ENCODE results near the gene TMEM53.

The TMEM53 gene

DNA sequence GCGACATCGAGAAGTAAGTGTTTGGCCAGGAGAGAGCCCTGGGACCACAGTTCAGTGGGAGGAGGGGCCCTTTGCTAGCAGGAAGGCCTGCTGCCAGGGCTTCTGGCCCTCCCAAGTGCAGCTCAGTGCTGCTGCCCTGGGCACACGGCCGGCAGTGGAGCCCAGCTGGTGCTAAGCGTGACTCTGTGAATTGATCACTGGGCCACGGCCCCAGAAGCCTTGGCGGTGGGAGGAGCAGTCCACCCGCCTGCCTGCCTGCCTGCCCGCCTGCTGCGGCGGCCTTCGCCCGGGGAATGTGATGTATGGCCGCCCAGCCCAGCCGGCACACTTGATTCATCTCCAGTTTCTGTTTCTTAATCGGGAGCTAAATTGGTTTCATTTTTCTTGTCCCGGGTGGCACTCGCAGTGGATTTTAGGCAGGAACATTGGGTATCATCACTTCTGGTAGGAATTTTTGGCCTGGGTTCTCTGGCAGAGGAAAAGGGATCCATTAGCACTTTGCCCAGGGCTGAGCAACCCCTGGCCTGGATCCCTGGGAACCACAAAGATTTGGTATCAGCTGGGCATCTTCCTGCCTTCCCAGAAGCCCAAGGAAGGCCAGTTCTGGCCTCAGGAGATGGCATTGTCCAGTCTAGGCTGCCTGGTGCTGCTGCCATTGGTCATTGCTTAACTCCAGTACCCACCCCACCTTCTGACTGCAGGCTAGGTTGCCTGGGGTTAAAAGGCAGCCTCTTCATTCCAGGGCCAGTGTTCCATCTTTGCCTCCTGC is 28.6 kb downstream of the TMEM53 start:
- no peak for DNase-seq

GRCh38 chr1:44644806-44645205 is 29.5 kb downstream of the TMEM53 start:
- no peak for DNase-seq

GRCh38 chr1:44643721-44644334 is 30.5 kb downstream of the TMEM53 start:
- DNase-seq = peak; percentile 33

DNA sequence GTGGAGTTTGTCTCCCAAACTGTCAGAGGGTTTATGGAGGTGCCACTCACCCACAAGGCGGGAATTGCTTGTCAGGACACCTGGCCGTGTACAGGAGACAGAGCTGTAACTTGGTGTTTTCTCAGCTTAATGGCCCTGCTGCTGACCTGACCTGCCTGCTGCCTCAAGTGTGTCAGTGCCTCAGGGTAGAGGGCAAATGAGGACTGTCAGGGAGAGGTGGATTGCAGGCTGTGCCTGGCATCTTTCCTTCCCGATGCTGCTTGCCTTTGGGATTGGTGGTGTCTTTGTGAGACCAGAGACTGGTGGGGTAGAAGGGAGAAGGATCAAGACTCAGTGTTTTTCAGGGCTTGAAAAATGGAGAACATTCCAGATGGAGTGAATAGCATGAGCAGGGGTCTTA is 31.4 kb downstream of the TMEM53 start:
- DNase-seq = no peak

DNA sequence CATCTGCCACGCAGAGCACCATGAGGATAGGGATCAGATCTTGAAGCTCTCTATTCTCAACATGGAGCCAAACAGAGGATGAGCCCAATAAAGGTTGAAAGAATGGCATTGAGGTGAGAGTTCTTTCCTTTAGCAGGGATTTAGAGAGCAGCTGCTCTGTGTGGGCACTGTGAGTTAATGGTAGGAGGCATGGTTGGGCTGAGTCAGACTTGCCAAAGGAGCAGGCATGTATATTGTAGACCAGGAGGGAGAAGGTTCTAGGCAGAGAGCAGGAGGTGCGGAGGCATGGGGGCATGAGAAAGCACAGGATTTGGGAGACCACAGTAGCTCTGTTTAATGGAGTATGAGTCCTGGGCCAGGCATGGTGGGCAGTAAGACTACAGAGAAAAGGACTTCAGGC is 32.0 kb downstream of the TMEM53 start:
- DNase-seq = no peak

DNA sequence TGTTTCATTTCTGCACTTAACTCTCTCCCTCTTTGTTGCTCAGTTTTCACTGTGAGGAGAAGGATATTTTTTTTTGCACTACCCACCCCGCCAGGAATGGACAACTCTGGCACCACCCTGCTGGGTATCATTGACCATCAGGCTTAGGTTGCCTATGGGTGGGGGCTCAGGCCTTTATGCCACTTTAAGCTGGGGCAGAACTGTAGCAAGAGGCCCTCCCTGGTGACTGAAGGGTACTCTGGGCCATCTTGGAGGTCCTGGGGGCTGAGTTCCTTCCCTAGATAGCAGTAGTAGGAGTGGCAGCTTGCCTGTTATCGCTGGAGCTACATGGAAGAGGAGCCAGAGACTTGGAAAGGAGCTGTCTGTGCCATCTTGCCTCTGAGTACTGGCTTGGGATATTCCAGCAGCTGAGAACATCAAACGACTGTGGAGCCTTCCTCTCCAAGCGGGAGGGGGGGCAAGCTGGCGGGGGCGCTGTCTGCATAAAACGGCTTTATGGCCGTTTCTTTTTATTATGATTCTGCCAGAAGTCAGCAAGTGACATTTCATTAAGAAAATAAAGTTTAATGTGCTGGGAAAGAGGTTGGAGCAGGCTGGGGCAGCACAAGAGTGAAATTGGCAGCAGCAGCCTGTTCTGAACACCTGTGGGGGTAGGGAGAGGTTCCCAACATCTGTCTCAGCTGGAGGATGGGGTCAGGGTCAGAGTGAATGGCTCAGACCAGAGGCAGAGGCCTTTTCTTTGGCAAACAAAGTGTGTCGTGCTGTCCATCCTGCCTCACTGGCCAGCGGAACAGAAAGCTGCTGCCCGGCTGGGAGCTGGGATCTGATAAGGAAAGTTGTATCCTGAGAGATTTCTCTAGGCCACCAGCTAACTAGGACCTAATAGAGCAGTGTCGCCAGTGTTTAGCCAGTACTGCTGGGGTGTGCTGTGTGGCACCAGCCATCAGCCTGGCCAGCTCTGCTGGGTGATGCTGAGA is 32.9 kb downstream of the TMEM53 start:
- DNase-seq = no peak

DNA sequence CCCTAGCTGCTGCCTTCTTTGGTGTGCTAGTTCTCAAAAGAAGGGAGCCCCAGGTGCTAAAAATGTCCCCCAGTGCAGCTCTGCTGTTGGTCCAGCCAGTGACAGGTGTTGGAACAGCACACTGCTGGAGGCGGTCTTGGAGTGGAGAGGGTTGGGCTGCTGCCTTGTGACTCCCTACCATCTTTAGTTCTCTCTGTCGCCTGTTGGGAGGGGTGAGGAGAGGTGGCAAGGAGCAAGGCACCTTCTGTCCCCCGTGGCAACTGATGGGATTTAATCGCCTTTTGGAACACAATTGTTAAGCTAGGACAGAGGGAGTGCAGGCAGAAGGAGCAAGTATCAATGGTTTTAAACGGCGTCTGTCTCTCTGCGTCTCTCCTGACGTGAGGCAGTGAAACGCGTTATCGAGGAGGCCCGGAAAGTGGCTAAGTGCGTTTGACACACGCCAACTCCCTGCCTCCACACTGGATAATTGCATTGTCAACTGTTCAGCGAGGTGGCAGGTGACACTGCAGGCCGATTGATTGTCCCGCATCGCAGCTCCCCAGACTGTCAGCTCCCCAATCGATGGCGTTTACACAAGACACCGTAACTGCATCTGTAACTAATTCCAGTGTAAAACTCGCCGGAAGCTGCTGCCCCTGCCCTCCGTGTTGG is 34.0 kb downstream of the TMEM53 start:
- no peak for DNase-seq

- no peak for DNase-seq
Measured at GRCh38 chr1:44637702-44638411, 36.4 kb downstream of the TMEM53 start.

DNA sequence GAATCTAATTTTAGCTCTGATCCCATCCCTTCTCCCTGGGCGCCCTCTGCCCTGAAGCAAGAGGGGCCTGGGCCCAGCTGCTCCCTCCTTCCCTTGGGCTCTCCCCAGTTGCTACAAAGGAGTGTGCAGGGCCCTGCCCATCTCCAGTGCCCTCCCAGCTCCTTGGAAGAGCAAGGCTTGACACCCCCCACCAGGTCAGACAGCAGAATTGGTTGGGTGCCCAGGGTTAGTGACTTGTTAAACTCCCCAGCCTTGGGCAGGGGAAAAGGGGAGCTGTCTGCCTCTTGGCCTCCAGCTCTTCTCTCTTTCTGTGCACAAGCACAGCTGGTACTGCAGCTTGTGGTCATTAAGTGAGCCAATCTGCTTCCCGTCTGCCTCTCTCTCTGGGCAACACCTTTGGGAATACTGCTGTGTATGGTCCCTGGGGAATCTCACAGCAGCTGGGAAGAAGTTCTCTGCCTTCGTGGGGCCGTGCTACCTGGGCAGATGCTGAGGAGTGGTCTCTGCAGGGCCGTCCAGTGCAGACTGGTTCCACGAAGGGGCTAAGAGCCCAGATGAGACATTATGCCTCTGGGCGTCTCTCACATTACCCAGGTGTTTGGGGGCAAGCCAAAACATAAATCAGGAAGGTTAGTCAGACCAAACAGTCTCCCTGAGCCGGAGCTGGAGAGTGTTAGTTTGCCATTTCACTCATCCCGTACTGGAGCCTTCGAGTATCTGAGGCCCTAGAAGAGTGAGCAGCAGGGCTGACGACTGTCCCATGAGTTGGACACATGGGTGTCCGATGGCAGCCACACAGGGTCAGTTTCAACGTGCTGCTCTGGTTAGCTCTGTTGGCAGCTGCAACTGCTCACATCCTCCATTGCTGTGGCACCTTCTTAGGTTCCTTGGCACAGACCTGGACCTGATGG is 37.3 kb downstream of the TMEM53 start:
- DNase-seq = no peak

GRCh38 chr1:44636083-44636687 is 38.1 kb downstream of the TMEM53 start:
- no peak for DNase-seq

GRCh38 chr1:44635439-44635838 is 38.8 kb downstream of the TMEM53 start:
- DNase-seq = no peak

DNA sequence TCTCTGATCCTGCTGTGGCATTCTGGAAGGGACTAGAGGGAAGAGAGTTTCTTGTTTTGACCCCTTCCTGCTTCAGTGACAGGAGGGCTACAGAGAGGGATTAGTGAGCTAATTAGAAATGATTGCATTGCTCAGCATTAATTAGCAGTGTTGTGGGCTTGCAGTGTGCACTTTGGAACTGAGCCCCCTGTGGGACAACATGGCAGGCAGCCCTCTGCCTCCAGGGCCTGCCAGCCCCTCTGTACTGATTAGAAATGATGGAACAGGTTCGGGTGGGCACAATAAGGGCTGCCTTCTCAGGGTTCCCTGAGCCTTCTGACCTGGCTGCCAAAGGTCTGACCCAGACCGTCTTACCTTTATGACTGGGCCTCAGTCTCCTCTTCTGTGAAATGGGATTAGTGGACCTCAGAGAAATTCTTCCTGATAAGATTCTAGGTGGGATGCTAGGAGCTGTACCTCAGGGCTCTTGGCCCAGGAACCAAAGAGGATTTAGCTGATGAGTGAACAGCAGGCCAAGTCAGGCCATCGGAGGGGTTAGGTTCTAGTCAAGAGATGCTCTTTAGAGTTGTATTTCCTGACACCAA is 39.6 kb downstream of the TMEM53 start:
- no peak for DNase-seq

GRCh38 chr1:44632598-44632997 is 41.7 kb downstream of the TMEM53 start:
- no peak for DNase-seq

GRCh38 chr1:44631647-44632539 is 42.4 kb downstream of the TMEM53 start:
- DNase-seq = peak; percentile 60

GRCh38 chr1:44631333-44631646 is 43.0 kb downstream of the TMEM53 start:
- DNase-seq = no peak

DNA sequence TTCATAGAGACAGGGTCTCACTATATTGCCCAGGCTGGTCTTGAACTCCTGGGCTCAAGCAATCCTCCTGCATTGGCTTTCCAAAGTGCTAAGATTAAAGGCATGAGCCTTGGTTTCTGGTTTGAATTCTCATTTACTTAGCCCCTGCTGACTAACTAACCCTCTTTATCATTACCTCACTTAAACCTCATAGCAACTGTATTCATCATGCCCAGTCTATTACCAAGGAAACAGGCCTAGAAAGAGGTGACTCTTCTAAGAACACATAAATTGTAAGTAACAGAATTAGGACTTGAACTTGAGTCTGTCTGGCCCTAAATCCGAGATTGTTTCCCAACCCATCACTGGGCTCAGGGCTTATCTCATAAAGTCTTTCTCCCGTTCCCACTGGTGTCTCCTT is 44.2 kb downstream of the TMEM53 start:
- DNase-seq = no peak

GRCh38 chr1:44628962-44629756 is 45.1 kb downstream of the TMEM53 start:
- DNase-seq = no peak

DNA sequence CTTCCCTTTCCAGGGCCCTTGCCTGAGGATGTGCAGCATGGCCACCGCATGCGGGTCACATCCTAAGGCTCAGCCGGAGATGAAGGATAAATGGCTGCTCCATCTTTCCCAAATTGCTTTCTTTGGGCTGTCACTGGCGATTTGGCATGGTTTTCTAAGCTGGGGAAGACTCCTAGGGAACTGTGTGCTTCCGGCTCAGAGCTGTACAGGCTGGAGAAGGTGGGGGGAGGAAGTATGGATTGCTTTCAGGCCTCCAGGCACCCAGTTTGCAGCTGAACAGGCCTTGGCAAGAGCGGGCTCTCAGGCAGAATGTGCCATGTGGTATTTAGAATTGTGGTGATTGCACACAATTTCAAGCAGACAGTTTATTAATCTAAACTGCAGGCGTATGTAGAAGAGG is 48.9 kb downstream of the TMEM53 start:
- DNase-seq = no peak

Measured in NCI-H748 treated with DMSO at 0.1 percent for 48 hours (cell line).